Globus pallidus (tissue), 1 donor: Measurements from ENCODE around the gene ADGRV1.
"Not testable (repeated sequence)": the region's sequence is repeated elsewhere in the genome, so short reads cannot be mapped to it uniquely, and the experiment has no call there.

ENCODE experiments used
- DNase-seq: peaks from one replicate; pipeline ENCODE4 v3.0.0-alpha.2; 2015; ENCODE audit warnings: low spot score

ADGRV1 gene

GRCh38 chr5:90593083-90593482, 34.5 kb downstream of the ADGRV1 start:
- not testable (repeated sequence) for DNase-seq

GRCh38 chr5:90595766-90596165, 37.2 kb downstream of the ADGRV1 start:
- DNase-seq: not testable (repeated sequence)

GRCh38 chr5:90598293-90598692, 39.7 kb downstream of the ADGRV1 start:
- DNase-seq: no peak

- not testable (repeated sequence) for DNase-seq
Measured at GRCh38 chr5:90600307-90600706, 41.7 kb downstream of the ADGRV1 start.

- no peak for DNase-seq
Measured at GRCh38 chr5:90601468-90601867, 42.9 kb downstream of the ADGRV1 start.

DNA sequence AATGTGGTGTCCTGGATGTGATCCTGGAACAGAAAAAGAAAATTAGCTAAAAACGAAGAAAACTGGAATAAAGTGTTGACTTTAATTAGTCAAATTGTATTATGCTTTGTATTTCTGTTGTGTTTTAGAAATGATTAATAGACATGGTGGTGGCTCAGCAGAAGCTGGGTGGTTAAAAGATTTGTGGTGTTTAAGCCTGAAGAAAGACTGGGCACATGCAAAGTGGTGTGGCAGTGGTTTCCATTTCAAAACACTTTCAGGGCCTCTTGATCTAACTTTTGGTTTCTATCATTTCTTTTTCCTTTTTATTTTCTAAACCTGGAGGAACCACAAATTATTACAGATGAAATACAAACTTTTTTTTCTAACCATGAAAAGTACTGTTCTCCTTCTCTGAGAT, 44.1 kb downstream of the ADGRV1 start:
- no peak for DNase-seq

DNA sequence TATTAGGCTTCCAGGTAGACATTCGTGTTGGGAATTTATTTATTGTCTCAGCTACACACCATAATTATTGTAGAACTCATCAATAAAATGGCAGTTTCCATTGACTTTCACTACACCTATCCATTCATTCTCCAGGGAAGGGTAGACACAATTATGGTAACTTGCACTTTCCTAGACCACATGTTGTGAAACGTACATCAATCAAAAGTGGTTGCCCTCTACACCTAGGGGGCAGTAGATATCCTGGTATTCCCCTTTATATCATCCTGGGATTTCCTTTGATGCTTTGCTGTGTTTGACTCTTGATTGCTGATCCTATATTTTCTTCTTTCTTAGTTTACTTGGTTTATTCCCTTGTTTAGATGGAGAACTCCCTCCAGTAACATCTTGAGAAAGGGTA, 47.9 kb downstream of the ADGRV1 start:
- no peak for DNase-seq

DNA sequence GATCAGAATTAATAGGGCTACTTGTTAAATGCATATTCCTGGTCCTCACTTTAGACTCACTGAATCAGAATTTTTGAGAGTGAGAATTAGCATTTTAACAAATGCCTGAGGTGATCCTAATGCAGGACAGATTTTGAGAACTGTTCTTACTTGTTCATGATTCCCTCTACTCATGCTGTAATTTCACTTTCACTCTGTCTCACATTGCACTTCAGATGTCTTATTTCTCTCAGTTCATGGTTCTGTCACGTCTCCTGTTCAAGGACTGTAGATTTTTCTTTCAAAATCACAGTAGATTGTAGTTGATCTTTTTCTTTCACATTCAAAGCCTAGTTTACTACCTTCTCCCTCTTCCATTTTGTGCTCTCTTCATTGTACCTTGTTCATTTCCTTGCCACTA, 54.3 kb downstream of the ADGRV1 start:
- no peak for DNase-seq

DNA sequence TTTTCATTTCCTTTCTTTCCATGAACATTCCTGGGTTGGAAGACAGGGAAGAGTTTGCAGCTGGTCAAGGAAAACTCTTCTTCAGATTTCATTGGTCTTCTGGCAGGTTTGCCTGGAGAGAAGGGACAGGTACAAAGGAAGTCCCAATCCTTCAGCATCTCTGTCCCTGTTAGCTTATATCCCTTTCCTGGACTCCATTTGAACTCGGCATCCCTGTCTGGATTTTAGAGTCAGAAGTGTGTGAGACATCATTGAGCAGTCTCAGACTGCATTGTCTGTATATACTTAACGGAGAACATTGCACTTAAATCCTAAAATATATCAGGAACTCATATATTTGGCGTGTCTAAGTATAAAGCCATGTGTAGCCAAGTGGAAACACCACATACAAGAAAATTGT, 54.9 kb downstream of the ADGRV1 start:
- no peak for DNase-seq

- DNase-seq: no peak
Measured at GRCh38 chr5:90613918-90614504, 55.4 kb downstream of the ADGRV1 start.

DNA sequence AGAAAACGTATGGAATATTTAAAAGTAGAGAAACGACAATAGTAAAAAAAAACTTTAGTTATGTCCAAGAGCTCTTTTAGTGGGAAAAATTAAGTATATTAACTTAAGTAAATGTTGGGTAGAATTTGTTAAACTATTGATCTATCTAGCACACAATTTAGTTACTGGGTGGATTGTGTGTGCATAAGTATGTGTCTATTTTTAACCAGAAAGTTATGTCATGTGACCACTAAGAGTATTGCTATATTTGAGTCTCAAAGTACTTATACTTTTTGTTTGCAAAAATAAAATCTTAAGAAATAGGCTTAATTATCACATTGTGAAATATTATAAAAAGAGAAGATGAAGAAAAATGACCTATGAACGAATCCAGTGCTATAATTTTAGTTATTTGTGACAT, 56.8 kb downstream of the ADGRV1 start:
- DNase-seq: no peak

GRCh38 chr5:90618071-90618470, 59.5 kb downstream of the ADGRV1 start:
- DNase-seq: no peak

- DNase-seq: not testable (repeated sequence)
Measured at GRCh38 chr5:90619762-90620161, 61.2 kb downstream of the ADGRV1 start.

DNA sequence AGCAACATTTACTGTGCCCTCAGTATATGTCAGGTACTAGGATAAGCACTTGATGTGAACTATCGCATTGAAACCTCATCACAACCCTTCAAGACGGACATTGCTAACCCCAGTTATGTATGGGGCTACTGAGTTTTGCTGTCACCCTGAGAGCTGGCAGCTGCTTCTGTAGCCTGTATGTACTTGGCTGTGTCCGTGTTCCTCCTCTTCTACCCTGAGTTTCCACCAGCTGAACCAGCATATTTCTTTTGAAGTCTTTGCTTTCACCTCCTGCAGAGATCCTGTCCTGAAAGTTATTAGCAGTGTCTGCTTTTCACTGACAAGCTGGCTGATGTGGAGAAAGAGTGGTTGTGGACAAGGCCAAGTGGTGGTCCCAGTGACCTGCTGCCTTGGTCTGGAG, 63.3 kb downstream of the ADGRV1 start:
- no peak for DNase-seq

DNA sequence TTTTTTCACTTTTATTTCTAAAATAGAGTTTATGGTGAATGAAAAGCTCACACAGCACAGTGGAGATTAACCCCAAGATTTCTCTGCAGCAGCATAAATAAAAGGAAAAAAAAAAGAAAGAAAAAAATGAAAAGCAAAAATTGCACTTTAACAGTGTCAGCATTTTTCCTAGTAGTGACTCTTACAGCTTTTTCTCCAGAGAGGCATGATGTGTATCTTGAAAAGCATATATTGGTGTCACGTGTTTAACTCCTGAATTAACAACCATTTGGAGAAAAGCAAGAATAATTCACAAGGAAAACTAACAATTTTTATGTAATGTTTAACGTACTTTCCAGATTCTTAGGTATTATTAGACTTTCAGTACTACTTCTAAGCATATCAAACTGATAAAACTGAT, 67.9 kb downstream of the ADGRV1 start:
- DNase-seq: no peak

DNA sequence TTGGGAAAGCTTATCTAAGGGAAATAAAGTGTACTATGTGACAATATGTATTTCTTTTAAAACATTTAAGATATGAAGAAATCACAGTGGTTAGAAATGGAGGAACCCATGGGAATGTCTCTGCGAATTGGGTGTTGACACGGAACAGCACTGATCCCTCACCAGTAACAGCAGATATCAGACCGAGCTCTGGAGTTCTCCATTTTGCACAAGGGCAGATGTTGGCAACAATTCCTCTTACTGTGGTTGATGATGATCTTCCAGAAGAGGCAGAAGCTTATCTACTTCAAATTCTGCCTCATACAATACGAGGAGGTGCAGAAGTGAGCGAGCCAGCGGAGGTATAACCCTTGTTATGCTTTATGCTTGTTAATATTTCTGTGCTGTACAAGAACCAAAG, 69.9 kb downstream of the ADGRV1 start:
- DNase-seq: no peak

- no peak for DNase-seq
Measured at GRCh38 chr5:90632791-90633190, 74.2 kb downstream of the ADGRV1 start.

- DNase-seq: no peak
Measured at GRCh38 chr5:90636948-90637347, 78.4 kb downstream of the ADGRV1 start.

- no peak for DNase-seq
Measured at GRCh38 chr5:90637731-90638130, 79.1 kb downstream of the ADGRV1 start.

DNA sequence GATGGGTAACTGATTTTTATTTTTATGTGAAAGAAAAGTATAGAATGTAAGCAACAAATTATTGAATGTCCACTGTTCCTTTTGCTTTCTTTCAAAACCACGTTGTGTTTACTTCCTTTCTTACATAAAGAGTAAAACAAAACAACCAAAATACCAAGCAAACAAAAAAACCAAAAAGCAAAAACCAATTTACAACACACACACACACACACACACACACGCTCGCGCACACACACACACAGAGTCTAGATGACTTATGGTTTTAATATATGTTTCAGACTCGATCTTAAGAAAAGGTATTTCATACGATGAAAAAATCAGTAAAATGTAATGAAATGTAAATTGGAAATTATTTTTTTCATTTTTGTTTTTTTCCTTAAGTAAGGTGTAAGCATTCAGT, 80.3 kb downstream of the ADGRV1 start:
- no peak for DNase-seq

- peak; percentile 6 for DNase-seq
Measured at GRCh38 chr5:90640484-90641059, 82.0 kb downstream of the ADGRV1 start.

GRCh38 chr5:90641528-90641927, 82.9 kb downstream of the ADGRV1 start:
- DNase-seq: no peak

DNA sequence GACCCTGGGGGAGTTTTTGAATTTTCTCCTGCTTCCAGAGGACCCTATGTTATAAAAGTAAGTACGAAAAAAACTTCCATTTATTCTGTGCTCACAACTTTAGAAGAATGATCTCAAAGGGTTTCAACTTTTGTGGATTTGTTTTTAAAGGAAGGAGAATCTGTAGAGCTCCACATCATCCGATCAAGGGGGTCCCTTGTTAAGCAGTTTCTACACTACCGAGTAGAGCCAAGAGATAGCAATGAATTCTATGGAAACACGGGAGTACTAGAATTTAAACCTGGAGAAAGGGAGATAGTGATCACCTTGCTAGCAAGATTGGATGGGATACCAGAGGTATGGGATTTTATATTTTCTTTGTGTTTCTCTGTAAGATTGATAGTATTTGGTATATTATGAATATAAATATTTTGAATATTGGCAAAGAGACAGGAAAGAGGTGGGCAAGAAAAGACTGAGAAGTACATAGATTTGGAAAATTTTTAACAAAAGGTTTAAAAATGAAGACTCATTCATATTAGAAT, 84.2 kb downstream of the ADGRV1 start:
- DNase-seq: no peak

DNA sequence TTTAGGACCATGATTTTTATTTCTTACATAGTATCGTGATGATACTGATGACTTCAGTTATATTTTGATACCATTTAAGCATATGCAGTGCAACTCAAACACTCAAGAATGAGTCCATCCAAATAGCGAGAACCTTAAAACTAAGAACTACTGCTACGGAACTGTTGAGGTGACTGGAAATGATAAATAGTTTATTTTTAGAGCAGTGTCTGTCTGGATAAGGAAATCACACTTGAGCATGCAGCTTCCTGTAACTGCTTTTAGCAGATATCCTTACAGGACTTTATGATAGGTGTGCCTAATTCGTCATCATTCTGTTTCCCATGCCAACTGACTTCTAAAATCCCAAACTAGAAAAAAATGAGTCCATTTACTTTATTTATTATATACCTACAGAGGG, 85.5 kb downstream of the ADGRV1 start:
- no peak for DNase-seq
